ENCODE results near the gene SLC39A10.
"Not testable (repeated sequence)": the region's sequence is repeated elsewhere in the genome, so short reads cannot be mapped to it uniquely, and the experiment has no call there.

SLC39A10 gene

GRCh38 chr2:195642679-195643068, 14.4 kb upstream of the SLC39A10 start:
- H3F3A ChIP-seq (ENCODE audit: insufficient read depth, low read length): no peaks in the 10 kb centered on the region
- no peak overlapping the region for H2AFZ ChIP-seq (ENCODE audit: low read length)
- no peak for DNase-seq
- H4K20me1 ChIP-seq (ENCODE audit: insufficient read depth, low read length): no peaks in the 10 kb centered on the region
- no peak overlapping the region for H3K4me3 ChIP-seq (ENCODE audit: low read length)
- H3K27me3 ChIP-seq (replicated peaks; ENCODE audit: insufficient read depth, low read length): no peaks in the 10 kb centered on the region
- no peaks in the 10 kb centered on the region for H3K9me2 ChIP-seq (replicated peaks; ENCODE audit: insufficient read depth, low read length)
- no peaks in the 10 kb centered on the region for H3K36me3 ChIP-seq (replicated peaks; ENCODE audit: insufficient read depth, low read length)
- H3K4me1 ChIP-seq (ENCODE audit: low read length): peaks cover 7% of the 10 kb centered on the region; the same call in 1 of the 2 replicates
- H3K9ac ChIP-seq (ENCODE audit: low read length): no peak overlapping the region
- H3K27ac ChIP-seq (ENCODE audit: low read length): no peak overlapping the region
- no peak overlapping the region for H3K4me2 ChIP-seq (ENCODE audit: low read depth, low read length)
- TF ChIP-seq EZH2 (optimal IDR thresholded peaks at IDR 0.05; ENCODE audit: low read depth, low read length) (no peak), EZH2phosphoT487 (IDR thresholded peaks at IDR 0.05; ENCODE audit: low read length) (no peak), CTCF (IDR thresholded peaks at IDR 0.05; ENCODE audit: low read length) (no peak)
- H3K9me3 ChIP-seq (replicated peaks; ENCODE audit: insufficient read depth, low read length): no peaks in the 10 kb centered on the region
- H3K79me2 ChIP-seq (ENCODE audit: low read length): no peaks in the 10 kb centered on the region

DNA sequence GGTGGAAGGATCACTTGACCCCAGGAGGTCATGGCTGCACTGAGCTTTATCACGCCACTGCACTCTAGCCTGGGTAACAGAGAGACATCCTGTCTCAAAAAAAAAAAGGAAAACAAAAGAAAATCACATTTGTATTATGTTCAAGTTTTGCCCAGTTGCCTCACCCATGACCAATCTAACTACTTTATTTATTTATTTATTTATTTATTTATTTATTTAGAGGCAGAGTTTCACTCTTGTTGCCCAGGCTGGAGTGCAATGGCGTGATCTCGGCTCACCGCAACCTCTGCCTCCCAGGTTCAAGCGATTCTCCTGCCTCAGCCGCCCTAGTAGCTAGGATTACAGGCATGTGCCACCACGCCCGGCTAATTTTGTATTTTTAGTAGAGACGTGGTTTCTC, 12.3 kb upstream of the SLC39A10 start:
- not testable (repeated sequence) for H3K36me3 ChIP-seq (replicated peaks; ENCODE audit: insufficient read depth, low read length); H4K20me1 ChIP-seq (ENCODE audit: insufficient read depth, low read length); H3K9me3 ChIP-seq (replicated peaks; ENCODE audit: insufficient read depth, low read length); H3K27me3 ChIP-seq (replicated peaks; ENCODE audit: insufficient read depth, low read length); H3K9me2 ChIP-seq (replicated peaks; ENCODE audit: insufficient read depth, low read length); H2AFZ ChIP-seq (ENCODE audit: low read length); H3K9ac ChIP-seq (ENCODE audit: low read length); H3K79me2 ChIP-seq (ENCODE audit: low read length); H3K4me2 ChIP-seq (ENCODE audit: low read depth, low read length); H3F3A ChIP-seq (ENCODE audit: insufficient read depth, low read length); DNase-seq; H3K4me3 ChIP-seq (ENCODE audit: low read length); H3K27ac ChIP-seq (ENCODE audit: low read length)
- peaks cover 19% of the 10 kb centered on the region for H3K4me1 ChIP-seq (ENCODE audit: low read length)

GRCh38 chr2:195645413-195645812, 11.6 kb upstream of the SLC39A10 start:
- Histone ChIP-seq H3K9ac (ENCODE audit: low read length) (no peak overlapping the region), H3K4me2 (ENCODE audit: low read depth, low read length) (no peak overlapping the region), H3K79me2 (ENCODE audit: low read length) (no peaks in the 10 kb centered on the region), H3K27ac (ENCODE audit: low read length) (no peak overlapping the region), H4K20me1 (ENCODE audit: insufficient read depth, low read length) (no peaks in the 10 kb centered on the region), H3K9me3 (replicated peaks; ENCODE audit: insufficient read depth, low read length) (no peaks in the 10 kb centered on the region), H3F3A (ENCODE audit: insufficient read depth, low read length) (peaks cover 13% of the 10 kb centered on the region), H3K27me3 (replicated peaks; ENCODE audit: insufficient read depth, low read length) (no peaks in the 10 kb centered on the region), H3K9me2 (replicated peaks; ENCODE audit: insufficient read depth, low read length) (no peaks in the 10 kb centered on the region), H3K4me1 (ENCODE audit: low read length) (peaks cover 21% of the 10 kb centered on the region), H2AFZ (ENCODE audit: low read length) (no peak overlapping the region), H3K36me3 (replicated peaks; ENCODE audit: insufficient read depth, low read length) (no peaks in the 10 kb centered on the region), H3K4me3 (ENCODE audit: low read length) (no peak overlapping the region)
- TF ChIP-seq CTCF (IDR thresholded peaks at IDR 0.05; ENCODE audit: low read length): no peak
- TF ChIP-seq EZH2 (optimal IDR thresholded peaks at IDR 0.05; ENCODE audit: low read depth, low read length): no peak
- no peak for TF ChIP-seq EZH2phosphoT487 (IDR thresholded peaks at IDR 0.05; ENCODE audit: low read length)
- no peak for DNase-seq

DNA sequence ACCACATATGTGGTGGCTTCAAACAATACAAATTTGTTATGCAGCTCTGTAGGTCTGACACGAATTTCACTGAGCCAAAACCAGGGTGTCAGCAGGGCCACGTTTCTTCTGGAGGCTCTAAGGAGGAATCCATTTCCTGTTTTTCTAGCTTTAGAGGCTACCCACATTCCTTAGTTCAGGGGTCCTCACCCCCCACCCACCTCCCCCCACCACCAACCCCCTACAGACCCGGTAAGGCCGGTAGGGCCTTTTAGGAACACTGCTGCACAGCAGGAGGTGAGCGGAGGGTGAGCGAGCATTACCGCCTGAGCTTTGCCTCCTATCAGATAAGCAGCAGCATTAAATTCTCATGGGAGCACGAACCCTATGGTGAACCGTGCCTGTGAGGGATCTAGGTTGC, 10.6 kb upstream of the SLC39A10 start:
- Histone ChIP-seq H3K4me3 (ENCODE audit: low read length) (no peak overlapping the region), H3K27me3 (replicated peaks; ENCODE audit: insufficient read depth, low read length) (no peaks in the 10 kb centered on the region), H3K27ac (ENCODE audit: low read length) (no peak overlapping the region), H3K9me3 (replicated peaks; ENCODE audit: insufficient read depth, low read length) (no peaks in the 10 kb centered on the region), H3K36me3 (replicated peaks; ENCODE audit: insufficient read depth, low read length) (no peaks in the 10 kb centered on the region), H3F3A (ENCODE audit: insufficient read depth, low read length) (peaks cover 14% of the 10 kb centered on the region), H4K20me1 (ENCODE audit: insufficient read depth, low read length) (no peaks in the 10 kb centered on the region), H3K9ac (ENCODE audit: low read length) (no peak overlapping the region), H3K9me2 (replicated peaks; ENCODE audit: insufficient read depth, low read length) (no peaks in the 10 kb centered on the region), H2AFZ (ENCODE audit: low read length) (no peak overlapping the region), H3K4me2 (ENCODE audit: low read depth, low read length) (no peak overlapping the region), H3K4me1 (ENCODE audit: low read length) (peaks cover 22% of the 10 kb centered on the region), H3K79me2 (ENCODE audit: low read length) (no peaks in the 10 kb centered on the region)
- no peak for DNase-seq
- no peak for TF ChIP-seq CTCF (IDR thresholded peaks at IDR 0.05; ENCODE audit: low read length)
- TF ChIP-seq EZH2 (optimal IDR thresholded peaks at IDR 0.05; ENCODE audit: low read depth, low read length): no peak
- TF ChIP-seq EZH2phosphoT487 (IDR thresholded peaks at IDR 0.05; ENCODE audit: low read length): no peak

Data from MM.1S (cell line).